Umbilical cord (tissue), 2 donors: ENCODE measurements around the gene ADH1B. TPM values are rescaled to one million over a fixed set of nuclear protein-coding genes. Genes with fewer than 3 reads are reported as not detected.
"Not testable (repeated sequence)": the region's sequence is repeated elsewhere in the genome, so short reads cannot be mapped to it uniquely, and the experiment has no call there.

ENCODE experiments used
- DNase-seq: peaks from one replicate; pipeline ENCODE4 v3.0.0-alpha.2; 2015; ENCODE audit warnings: low spot score
- total RNA-seq: library from RNA; depleted of rRNA; stranded (reverse); fragments of >200 nt; gene quantifications from one replicate; pipeline ENCODE4 v1.2.3, GENCODE V29; 2014; ENCODE audit warnings: low replicate concordance; ENCODE audit not compliant: insufficient read depth

Gene ADH1B
- 14.4 TPM for total RNA-seq

GRCh38 chr4:99321241-99322191, at the start of gene ADH1B:
TSS of gene ADH1B (minus strand) at chr4:99321401. CDS start at chr4:99321331, 70 bp downstream.
- no peak for DNase-seq

- DNase-seq = not testable (repeated sequence)
Measured at GRCh38 chr4:99367817-99368216, 46.6 kb upstream of the ADH1B start.

GRCh38 chr4:99366491-99366890, 45.3 kb upstream of the ADH1B start:
- no peak for DNase-seq

GRCh38 chr4:99362768-99363167, 41.6 kb upstream of the ADH1B start:
- DNase-seq = no peak

- DNase-seq = no peak
Measured at GRCh38 chr4:99361899-99362275, 40.7 kb upstream of the ADH1B start.

- DNase-seq = no peak
Measured at GRCh38 chr4:99361268-99361898, 40.2 kb upstream of the ADH1B start.

- no peak for DNase-seq
Measured at GRCh38 chr4:99359480-99360204, 38.4 kb upstream of the ADH1B start.

GRCh38 chr4:99357948-99358347, 36.7 kb upstream of the ADH1B start:
- no peak for DNase-seq

GRCh38 chr4:99356992-99357391, 35.8 kb upstream of the ADH1B start:
- DNase-seq = no peak

GRCh38 chr4:99356149-99356548, 34.9 kb upstream of the ADH1B start:
- DNase-seq = not testable (repeated sequence)

- no peak for DNase-seq
Measured at GRCh38 chr4:99352602-99353537, 31.7 kb upstream of the ADH1B start, which contains the start of gene ADH1C. TSS of gene ADH1C (minus strand) at chr4:99352746. CDS start at chr4:99352675, 71 bp downstream.

GRCh38 chr4:99351487-99351886, 30.3 kb upstream of the ADH1B start:
- DNase-seq = no peak

- no peak for DNase-seq
Measured at GRCh38 chr4:99349338-99349737, 28.1 kb upstream of the ADH1B start.

- not testable (repeated sequence) for DNase-seq
Measured at GRCh38 chr4:99342624-99343023, 21.4 kb upstream of the ADH1B start.

- DNase-seq = no peak
Measured at GRCh38 chr4:99341426-99341825, 20.2 kb upstream of the ADH1B start.

- no peak for DNase-seq
Measured at GRCh38 chr4:99339172-99339571, 18.0 kb upstream of the ADH1B start.

- no peak for DNase-seq
Measured at GRCh38 chr4:99336553-99336952, 15.4 kb upstream of the ADH1B start.

- no peak for DNase-seq
Measured at GRCh38 chr4:99334880-99335279, 13.7 kb upstream of the ADH1B start.

- DNase-seq = no peak
Measured at GRCh38 chr4:99330648-99331047, 9.4 kb upstream of the ADH1B start.

GRCh38 chr4:99329876-99330275, 8.7 kb upstream of the ADH1B start:
- no peak for DNase-seq

- peak; percentile 9 for DNase-seq
Measured at GRCh38 chr4:99324979-99325378, 3.8 kb upstream of the ADH1B start.
